Heart left ventricle (tissue), 16 donors: ENCODE data around the gene TMEM131L. TPM values are rescaled to one million over a fixed set of nuclear protein-coding genes. Genes with fewer than 3 reads are reported as not detected.

Experiments
- ATAC-seq, 4 donors: fragments of 200-7000 bp; cut with Tn5 transposase; one replicate each; pipeline ENCODE4 v1.9.1; 2020 to 2022; ENCODE audit warnings: moderate library complexity in 4 of 4, mild to moderate bottlenecking in 3 of 4, moderate number of reproducible peaks in 1 of 4
- DNase-seq, 5 donors: peaks; one replicate each; pipeline ENCODE4 v3.0.0-alpha.2; 2020
- H3K27ac ChIP-seq, 12 donors: fragments of 200-600 bp; sonication (generic) in 4 of 12; one replicate each; pipeline versions ENCODE4 v1.5.0 to v1.8.0; 2016 to 2022; ENCODE audit warnings: mild to moderate bottlenecking in 2 of 12
- H3K27me3 ChIP-seq, 9 donors: fragments of 200-600 bp; sonication (generic) in 2 of 9; one replicate each; pipeline versions ENCODE4 v1.5.1 to v1.8.0; 2016 to 2022; ENCODE audit warnings: mild to moderate bottlenecking in 3 of 9
- H3K36me3 ChIP-seq, 9 donors: fragments of 200-600 bp; sonication (generic) in 2 of 9; one replicate each; pipeline versions ENCODE4 v1.5.0 to v1.8.0; 2018 to 2022; ENCODE audit warnings: mild to moderate bottlenecking in 2 of 9
- H3K4me1 ChIP-seq, 12 donors: fragments of 200-600 bp; sonication (generic) in 4 of 12; one replicate each; pipeline versions ENCODE4 v1.5.0 to v1.8.0; 2016 to 2022; ENCODE audit warnings: mild to moderate bottlenecking in 3 of 12
- H3K4me3 ChIP-seq, 12 donors: fragments of 200-600 bp; sonication (generic) in 4 of 12; one replicate each; pipeline versions ENCODE4 v1.5.0 to v1.8.0; 2017 to 2022; ENCODE audit warnings: mild to moderate bottlenecking in 9 of 12, moderate library complexity in 4 of 12
- H3K9me3 ChIP-seq, 12 donors: fragments of 200-600 bp; sonication (generic) in 4 of 12; one replicate each; pipeline versions ENCODE4 v1.5.0 to v1.8.0; 2016 to 2022; ENCODE audit warnings: mild to moderate bottlenecking in 1 of 12
- POLR2A ChIP-seq, 2 donors: fragments of 450-650 bp; IDR thresholded peaks; one replicate each; pipeline ENCODE4 v1.6.1; 2017; ENCODE audit warnings: antibody characterized with exemption in 2 of 2, mild to moderate bottlenecking in 2 of 2, moderate library complexity in 2 of 2
- WGBS, 4 donors: extraction: QIAGEN DNeasy Blood & Tissue Kit in 2 of 4; methylation state at CpG; one replicate each; pipeline versions ENCODE4 v1.1.5 to v1.1.7; 2013 to 2018; 5-methylcytosine and 5-hydroxymethylcytosine counted together
- intact Hi-C, 10 donors: fragments of 100-400 bp; cut with DNase I; formaldehyde crosslinking; loops; one replicate each; pipeline versions ENCODE4 v1.11.1 to v1.14.2; 2022
- polyA plus RNA-seq, 2 donors: library from polyadenylated mRNA; stranded (reverse); fragments of 200-250 nt; gene quantifications; one replicate each; pipeline ENCODE4 v1.2.3, GENCODE V29; 2013
- total RNA-seq, 9 donors: library from RNA; depleted of rRNA in 2 of 9; stranded (reverse); fragments of >200 nt in 2 of 9; fragmentation: NEBNext Ultra II Directional in 3 of 9; extraction: Animal tissue kit (Norgen Biotek cat#: 25700) in 3 of 9; gene quantifications; one replicate each; pipeline versions ENCODE4 v1.1.0 to v1.2.4, GENCODE V29; 2016 to 2023
- TF ChIP-seq, protein P1 (sequence below), 12 donors: fragments of 200-600 bp; sonication (generic) in 4 of 12; IDR thresholded peaks; one replicate each; pipeline versions ENCODE4 v1.5.0 to v1.8.0; 2018 to 2022; ENCODE audit warnings: antibody characterized with exemption in 12 of 12, mild to moderate bottlenecking in 5 of 12
- donor health status: ischemic (EF 13 %, LVEDD 7.1; RV severe dilation, severe dysfunction).
- donor health status: healthy with polysubstance abuse.
- donor health status: DM: no; HTN: yes; CAD: no.
- donor health status: DM: no; HTN: no; CAD: no.
- donor health status: ischemic (EF 25% LVEDD 6.9; RV normal size, moderate dysfunction).
- donor health status: ischemic (EF 25% LVEDD 5.7; RV mildly dilated, moderate dysfunction).
- donor health status: healthy.
- donor health status: DM: yes; HTN: yes; CAD: no.
- donor health status: ischemic (EF 35%, LVEDD 5.7; RV mildly dilated, moderate dysfunction).
- donor health status: nonischemic (EF 11% LVEDD 7.7; RV severe dilation, severe dysfunction).
- donor health status: DM: yes; HTN: yes; CAD: no.
- donor health status: PGD.
- donor health status: ischemic (EF 29% LVEDD 5.4; RV normal size, mild dysfunction).
- donor health status: nonischemic (EF 23%, LVEDD 6.1; RV moderate dilation, normal function).

TMEM131L gene
- total and polyA plus RNA-seq, 11 donors = 3.8 to 22.2 (median 19.6) TPM

DNA sequence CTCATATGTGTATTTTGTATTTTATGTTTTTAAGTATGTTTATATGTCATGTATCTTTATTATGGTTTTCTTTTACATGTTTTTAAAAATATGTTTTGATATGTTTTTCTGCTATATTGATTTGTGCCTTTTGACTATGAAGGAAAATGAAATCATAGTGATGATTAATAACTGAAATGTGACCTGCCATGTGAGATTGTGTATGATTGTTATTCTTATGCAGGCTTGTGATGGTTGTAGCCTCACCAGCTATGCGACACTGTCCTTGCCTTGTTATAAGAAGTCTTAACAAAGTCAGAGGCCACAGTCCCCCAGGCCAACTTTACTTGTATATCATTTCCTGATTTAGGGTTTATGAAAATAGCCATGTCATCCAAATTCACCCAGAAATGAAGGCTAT, 83.2 kb downstream of the TMEM131L start:
- no peaks in the 10 kb centered on the region for H3K9me3 ChIP-seq
- H3K27me3 ChIP-seq = no peaks in the 10 kb centered on the region
- H3K4me3 ChIP-seq = no peak overlapping the region
- ATAC-seq = no peak
- peak overlapping the region in 3 of 12 donors; percentile 4 to 34 (median 25) for H3K27ac ChIP-seq
- peaks cover 0 to 34% (median 6%) of the 10 kb centered on the region in 12 donors for H3K4me1 ChIP-seq
- DNase-seq = no peak
- H3K36me3 ChIP-seq = peaks cover 0 to 8% (median 0%) of the 10 kb centered on the region in 9 donors
- TF ChIP-seq POLR2A (IDR thresholded peaks at IDR 0.05) = no peak
- TF ChIP-seq, protein P1, sequence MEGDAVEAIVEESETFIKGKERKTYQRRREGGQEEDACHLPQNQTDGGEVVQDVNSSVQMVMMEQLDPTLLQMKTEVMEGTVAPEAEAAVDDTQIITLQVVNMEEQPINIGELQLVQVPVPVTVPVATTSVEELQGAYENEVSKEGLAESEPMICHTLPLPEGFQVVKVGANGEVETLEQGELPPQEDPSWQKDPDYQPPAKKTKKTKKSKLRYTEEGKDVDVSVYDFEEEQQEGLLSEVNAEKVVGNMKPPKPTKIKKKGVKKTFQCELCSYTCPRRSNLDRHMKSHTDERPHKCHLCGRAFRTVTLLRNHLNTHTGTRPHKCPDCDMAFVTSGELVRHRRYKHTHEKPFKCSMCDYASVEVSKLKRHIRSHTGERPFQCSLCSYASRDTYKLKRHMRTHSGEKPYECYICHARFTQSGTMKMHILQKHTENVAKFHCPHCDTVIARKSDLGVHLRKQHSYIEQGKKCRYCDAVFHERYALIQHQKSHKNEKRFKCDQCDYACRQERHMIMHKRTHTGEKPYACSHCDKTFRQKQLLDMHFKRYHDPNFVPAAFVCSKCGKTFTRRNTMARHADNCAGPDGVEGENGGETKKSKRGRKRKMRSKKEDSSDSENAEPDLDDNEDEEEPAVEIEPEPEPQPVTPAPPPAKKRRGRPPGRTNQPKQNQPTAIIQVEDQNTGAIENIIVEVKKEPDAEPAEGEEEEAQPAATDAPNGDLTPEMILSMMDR (IDR thresholded peaks at IDR 0.05) = no peak
- intact Hi-C loops = no loop called here
- 67 to 81% (median 75%) methylated on average over 1 of the region's 1 CpG for WGBS, 4 donors

DNA sequence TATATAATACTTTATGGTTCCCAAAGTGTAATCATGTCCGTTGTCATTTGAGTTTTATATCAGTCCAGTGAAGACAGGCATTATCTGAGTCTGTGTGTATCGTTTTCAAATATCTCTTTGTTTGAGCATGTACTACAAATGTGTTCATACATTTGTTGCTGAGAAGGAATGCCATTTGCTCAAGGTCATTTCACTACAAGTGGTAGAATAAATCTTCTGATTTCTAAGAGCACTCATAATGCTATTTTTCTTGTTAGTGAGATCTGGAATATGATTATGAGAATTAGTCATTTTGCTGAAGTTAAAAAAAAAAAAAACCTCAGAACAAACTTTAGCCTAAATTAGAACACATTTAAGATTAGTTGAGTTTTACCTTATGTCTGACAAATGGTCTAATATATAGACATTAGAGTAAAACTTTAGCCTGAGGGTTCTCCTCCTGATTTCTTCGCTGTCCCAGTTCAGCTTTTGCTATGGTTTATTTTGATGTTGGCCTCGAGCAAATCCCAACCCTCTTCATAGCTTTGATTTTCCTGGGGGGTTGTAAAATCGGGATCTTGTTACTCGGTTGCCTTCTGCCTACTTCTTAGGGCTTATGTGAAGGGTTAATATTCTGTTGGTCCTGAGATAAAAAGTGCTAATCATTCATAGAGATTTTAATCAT, 87.1 kb downstream of the TMEM131L start:
- no peaks in the 10 kb centered on the region for H3K27me3 ChIP-seq
- ATAC-seq (peak in 1 of 4 donors; percentile 3), DNase-seq (no peak)
- peaks cover 0 to 46% (median 8%) of the 10 kb centered on the region in 12 donors for H3K4me1 ChIP-seq
- 46 to 58% (median 52%) methylated on average over 6 of the region's 6 CpGs for WGBS, 4 donors
- no peak for TF ChIP-seq POLR2A (IDR thresholded peaks at IDR 0.05)
- TF ChIP-seq, protein P1 (IDR thresholded peaks at IDR 0.05) = no peak
- H3K4me3 ChIP-seq = peak overlapping the region in 2 of 12 donors; percentile 31 to 37
- no peaks in the 10 kb centered on the region for H3K9me3 ChIP-seq
- peak overlapping the region; percentile 71 to 90 (median 80) for H3K27ac ChIP-seq
- intact Hi-C loops = loop anchor here in 2 of 10 donors (1.0 to 5.0 kb wide), 2 partner anchors 19 to 86 kb away; partner anchors contain the start of gene TMEM131L (in 1 of the 2)
- peaks cover 0 to 29% (median 4%) of the 10 kb centered on the region in 9 donors for H3K36me3 ChIP-seq

DNA sequence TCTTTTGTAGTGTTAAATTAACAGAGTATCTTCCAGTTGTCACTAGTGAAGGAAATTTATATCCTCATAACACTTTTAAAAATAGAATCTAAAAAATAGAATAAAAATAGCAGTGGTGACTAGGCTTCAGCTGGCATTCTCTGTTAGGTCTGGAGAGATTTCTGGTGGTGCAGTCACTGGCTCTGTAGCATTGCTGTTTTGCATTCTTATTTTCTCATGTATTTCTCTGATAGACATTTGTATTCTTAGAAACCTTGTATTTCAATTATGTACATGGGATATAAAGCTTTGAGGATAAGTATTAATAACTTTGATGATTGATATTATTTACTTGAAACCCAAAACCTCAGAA, 87.6 kb downstream of the TMEM131L start:
- Histone ChIP-seq H3K4me3 (peak overlapping the region in 9 of 12 donors; percentile 3 to 45 (median 29)), H3K4me1 (peaks cover 0 to 44% (median 8%) of the 10 kb centered on the region in 12 donors), H3K27me3 (no peaks in the 10 kb centered on the region), H3K27ac (peak overlapping the region; percentile 71 to 90 (median 80)), H3K9me3 (no peaks in the 10 kb centered on the region), H3K36me3 (peaks cover 0 to 29% (median 9%) of the 10 kb centered on the region in 9 donors)
- peak; percentile 70 to 78 (median 70) for ATAC-seq
- intact Hi-C loops = loop anchor here in 2 of 10 donors (1.0 to 5.0 kb wide), 2 partner anchors 19 to 86 kb away; partner anchors contain the start of gene TMEM131L (in 1 of the 2)
- TF ChIP-seq POLR2A (IDR thresholded peaks at IDR 0.05) = no peak
- TF ChIP-seq, protein P1 (IDR thresholded peaks at IDR 0.05) = no peak
- no peak for DNase-seq

DNA sequence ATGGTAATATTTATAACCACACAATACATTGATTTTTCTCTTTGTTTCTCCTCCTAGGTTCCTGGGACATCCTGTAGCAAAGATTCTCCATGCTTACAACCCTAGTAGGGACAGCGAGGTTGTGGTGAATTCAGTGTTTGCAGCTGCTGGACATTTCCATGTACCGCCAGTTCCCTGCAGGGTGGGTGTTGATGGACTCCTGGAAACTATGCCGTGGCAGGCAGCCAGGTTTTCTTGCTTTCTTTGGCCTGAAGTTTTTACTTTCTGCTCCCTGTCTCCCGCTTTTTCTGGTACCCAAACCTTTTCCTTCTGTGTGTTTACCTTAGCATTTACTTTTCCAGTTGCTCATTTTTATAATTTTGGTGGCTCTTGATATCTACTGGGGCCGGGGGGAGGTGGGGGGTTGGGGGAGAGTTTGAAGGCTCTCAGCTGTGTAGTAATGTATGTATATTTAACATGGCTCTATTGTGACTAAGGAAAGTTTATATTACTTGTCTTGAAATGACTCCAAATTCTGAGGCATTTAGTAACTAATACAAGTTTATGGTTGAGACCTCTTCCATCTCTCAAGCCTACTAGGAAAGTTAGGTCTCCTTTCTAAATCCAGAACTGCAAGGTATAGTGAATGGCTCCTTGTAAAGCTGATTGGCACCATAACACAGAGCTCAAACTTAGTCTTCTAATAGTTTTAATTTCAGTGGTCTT, 89.7 kb downstream of the TMEM131L start:
- Histone ChIP-seq H3K27me3 (no peaks in the 10 kb centered on the region), H3K4me3 (peak overlapping the region in 4 of 12 donors; percentile 29 to 45 (median 34)), H3K27ac (peak overlapping the region in 11 of 12 donors; percentile 66 to 90 (median 80)), H3K4me1 (peaks cover 0 to 41% (median 8%) of the 10 kb centered on the region in 12 donors), H3K36me3 (peaks cover 0 to 46% (median 24%) of the 10 kb centered on the region in 9 donors), H3K9me3 (peaks cover 0 to under 1% (median 0%) of the 10 kb centered on the region in 12 donors)
- DNase-seq (peak; percentile 84 to 93 (median 88)), ATAC-seq (peak; percentile 88 to 90 (median 88))
- TF ChIP-seq POLR2A (IDR thresholded peaks at IDR 0.05) = no peak
- TF ChIP-seq, protein P1 (IDR thresholded peaks at IDR 0.05) = no peak
- WGBS, 4 donors = 12 to 22% (median 16%) methylated on average over 5 of the region's 5 CpGs
- intact Hi-C loops = loop anchor here in 1 of 10 donors (5.0 kb wide), 1 partner anchor 89 kb away; the partner anchor contains the start of gene TMEM131L
